Prostate gland (tissue), 2 donors: Measurements from ENCODE around the gene CREB5.

Experiments
- CTCF ChIP-seq, 4 experiments: fragments of 200-600 bp in 2 of 4; fragments of 450-650 bp in 2 of 4; sonication (generic) in 2 of 4; IDR thresholded peaks; 1 replicate in 3 of 4; 2 replicates in 1 of 4; pipeline ENCODE4 v1.5.1; 2016 to 2019; ENCODE audit warnings: antibody characterized with exemption in 4 of 4, mild to moderate bottlenecking in 2 of 4, moderate library complexity in 2 of 4
- POLR2A ChIP-seq: fragments of 450-650 bp; IDR thresholded peaks from one replicate; pipeline ENCODE4 v1.6.1; 2016; ENCODE audit warnings: antibody characterized with exemption, mild to moderate bottlenecking
- POLR2AphosphoS5 ChIP-seq: sonication (generic); formaldehyde crosslinking; IDR thresholded peaks from one replicate; pipeline ENCODE4 v1.6.1; 2017; ENCODE audit warnings: antibody characterized with exemption

- TF ChIP-seq CTCF (IDR thresholded peaks at IDR 0.05) (no peak), POLR2A (no peak), POLR2AphosphoS5 (no peak)
Observed at GRCh38 chr7:28466341-28466740, 54.0 kb downstream of the CREB5 start.
